HEK293 (cell line): Measurements from ENCODE around the gene TAS1R3.
A peak's percentile ranks its signal among the peaks of the same experiment; 100 is the strongest.

Experiments used
- IKZF3 ChIP-seq: fragments of 450-650 bp; IDR thresholded peaks from 2 replicates; pipeline ENCODE4 v1.5.0; 2018; ENCODE audit warnings: missing biosample characterization, mild to moderate bottlenecking, missing genetic modification characterization, moderate library complexity
- KLF1 ChIP-seq: fragments of 450-650 bp; formaldehyde crosslinking; IDR thresholded peaks from 2 replicates; pipeline ENCODE4 v1.5.1; 2016; ENCODE audit warnings: missing biosample characterization, missing genetic modification characterization
- KLF8 ChIP-seq: fragments of 450-650 bp; formaldehyde crosslinking; IDR thresholded peaks from 2 replicates; pipeline ENCODE4 v1.5.1; 2016; ENCODE audit warnings: missing biosample characterization, missing genetic modification characterization
- OSR2 ChIP-seq: fragments of 450-650 bp; formaldehyde crosslinking; IDR thresholded peaks from 2 replicates; pipeline ENCODE4 v1.5.1; 2016; ENCODE audit warnings: missing biosample characterization, missing genetic modification characterization
- OVOL3 ChIP-seq: fragments of 450-650 bp; formaldehyde crosslinking; IDR thresholded peaks from 2 replicates; pipeline ENCODE4 v1.5.1; 2016; ENCODE audit warnings: missing biosample characterization, missing genetic modification characterization
- SCRT1 ChIP-seq: fragments of 450-650 bp; formaldehyde crosslinking; IDR thresholded peaks from 2 replicates; pipeline ENCODE4 v1.5.1; 2016; ENCODE audit warnings: missing biosample characterization, missing genetic modification characterization, borderline replicate concordance
- SCRT2 ChIP-seq: fragments of 450-650 bp; formaldehyde crosslinking; IDR thresholded peaks from 2 replicates; pipeline ENCODE4 v1.5.1; 2016; ENCODE audit warnings: missing biosample characterization, missing genetic modification characterization
- ZBTB10 ChIP-seq: fragments of 450-650 bp; formaldehyde crosslinking; IDR thresholded peaks from 2 replicates; pipeline ENCODE4 v1.5.1; 2016; ENCODE audit warnings: missing biosample characterization, missing genetic modification characterization
- ZBTB17 ChIP-seq: fragments of 450-650 bp; formaldehyde crosslinking; IDR thresholded peaks from 2 replicates; pipeline ENCODE4 v1.5.1; 2016; ENCODE audit warnings: missing biosample characterization, missing genetic modification characterization
- ZBTB20 ChIP-seq: fragments of 450-650 bp; formaldehyde crosslinking; IDR thresholded peaks from 2 replicates; pipeline ENCODE4 v1.5.1; 2016; ENCODE audit warnings: missing biosample characterization, missing genetic modification characterization
- ZBTB8A ChIP-seq: fragments of 450-650 bp; formaldehyde crosslinking; IDR thresholded peaks from 2 replicates; pipeline ENCODE4 v1.5.1; 2016; ENCODE audit warnings: missing biosample characterization, missing genetic modification characterization
- ZFP69B ChIP-seq: fragments of 450-650 bp; formaldehyde crosslinking; IDR thresholded peaks from 2 replicates; pipeline ENCODE4 v1.5.1; 2016; ENCODE audit warnings: missing biosample characterization, missing genetic modification characterization
- ZNF138 ChIP-seq: fragments of 450-650 bp; formaldehyde crosslinking; IDR thresholded peaks from 2 replicates; pipeline ENCODE4 v1.5.1; 2016; ENCODE audit warnings: missing biosample characterization, missing genetic modification characterization, borderline replicate concordance
- ZNF184 ChIP-seq: fragments of 450-650 bp; IDR thresholded peaks from 2 replicates; pipeline ENCODE4 v1.5.1; 2018; ENCODE audit warnings: missing biosample characterization, mild to moderate bottlenecking, missing genetic modification characterization
- ZNF202 ChIP-seq: fragments of 450-650 bp; formaldehyde crosslinking; IDR thresholded peaks from 2 replicates; pipeline ENCODE4 v1.5.1; 2016; ENCODE audit warnings: missing biosample characterization, missing genetic modification characterization, borderline replicate concordance
- ZNF24 ChIP-seq: fragments of 450-650 bp; formaldehyde crosslinking; IDR thresholded peaks from 2 replicates; pipeline ENCODE4 v1.5.1; 2016; ENCODE audit warnings: missing biosample characterization, missing genetic modification characterization
- ZNF280D ChIP-seq: fragments of 450-650 bp; formaldehyde crosslinking; IDR thresholded peaks from 2 replicates; pipeline ENCODE4 v1.5.1; 2016; ENCODE audit warnings: missing biosample characterization, missing genetic modification characterization
- ZNF292 ChIP-seq: fragments of 450-650 bp; formaldehyde crosslinking; IDR thresholded peaks from 2 replicates; pipeline ENCODE4 v1.5.1; 2016; ENCODE audit warnings: low read depth, missing biosample characterization, missing genetic modification characterization, borderline replicate concordance
- ZNF404 ChIP-seq: fragments of 450-650 bp; formaldehyde crosslinking; IDR thresholded peaks from 2 replicates; pipeline ENCODE4 v1.5.1; 2017; ENCODE audit warnings: missing biosample characterization, missing genetic modification characterization
- ZNF600 ChIP-seq: fragments of 450-650 bp; formaldehyde crosslinking; IDR thresholded peaks from 2 replicates; pipeline ENCODE4 v1.5.1; 2016; ENCODE audit warnings: missing biosample characterization, missing genetic modification characterization
- ZNF639 ChIP-seq: fragments of 450-650 bp; formaldehyde crosslinking; IDR thresholded peaks from 2 replicates; pipeline ENCODE4 v1.5.1; 2016; ENCODE audit warnings: missing biosample characterization, missing genetic modification characterization
- ZNF660 ChIP-seq: fragments of 450-650 bp; IDR thresholded peaks from 2 replicates; pipeline ENCODE4 v1.5.1; 2018; ENCODE audit warnings: missing biosample characterization, mild to moderate bottlenecking, missing genetic modification characterization
- ZXDB ChIP-seq: fragments of 450-650 bp; formaldehyde crosslinking; IDR thresholded peaks from 2 replicates; pipeline ENCODE4 v1.5.1; 2016; ENCODE audit warnings: missing biosample characterization, missing genetic modification characterization
- TF ChIP-seq, protein P1 (sequence below): fragments of 450-650 bp; formaldehyde crosslinking; IDR thresholded peaks from 2 replicates; pipeline ENCODE4 v1.5.1; 2016; ENCODE audit warnings: missing biosample characterization, missing genetic modification characterization
- TF ChIP-seq, protein P2 (sequence below): fragments of 450-650 bp; formaldehyde crosslinking; IDR thresholded peaks from 2 replicates; pipeline ENCODE4 v1.5.1; 2016; ENCODE audit warnings: missing biosample characterization, missing genetic modification characterization, low read depth

TAS1R3 gene

GRCh38 chr1:1304331-1305299 lies 26.5 kb upstream of the TAS1R3 start (continued):
- TF ChIP-seq, protein P1, sequence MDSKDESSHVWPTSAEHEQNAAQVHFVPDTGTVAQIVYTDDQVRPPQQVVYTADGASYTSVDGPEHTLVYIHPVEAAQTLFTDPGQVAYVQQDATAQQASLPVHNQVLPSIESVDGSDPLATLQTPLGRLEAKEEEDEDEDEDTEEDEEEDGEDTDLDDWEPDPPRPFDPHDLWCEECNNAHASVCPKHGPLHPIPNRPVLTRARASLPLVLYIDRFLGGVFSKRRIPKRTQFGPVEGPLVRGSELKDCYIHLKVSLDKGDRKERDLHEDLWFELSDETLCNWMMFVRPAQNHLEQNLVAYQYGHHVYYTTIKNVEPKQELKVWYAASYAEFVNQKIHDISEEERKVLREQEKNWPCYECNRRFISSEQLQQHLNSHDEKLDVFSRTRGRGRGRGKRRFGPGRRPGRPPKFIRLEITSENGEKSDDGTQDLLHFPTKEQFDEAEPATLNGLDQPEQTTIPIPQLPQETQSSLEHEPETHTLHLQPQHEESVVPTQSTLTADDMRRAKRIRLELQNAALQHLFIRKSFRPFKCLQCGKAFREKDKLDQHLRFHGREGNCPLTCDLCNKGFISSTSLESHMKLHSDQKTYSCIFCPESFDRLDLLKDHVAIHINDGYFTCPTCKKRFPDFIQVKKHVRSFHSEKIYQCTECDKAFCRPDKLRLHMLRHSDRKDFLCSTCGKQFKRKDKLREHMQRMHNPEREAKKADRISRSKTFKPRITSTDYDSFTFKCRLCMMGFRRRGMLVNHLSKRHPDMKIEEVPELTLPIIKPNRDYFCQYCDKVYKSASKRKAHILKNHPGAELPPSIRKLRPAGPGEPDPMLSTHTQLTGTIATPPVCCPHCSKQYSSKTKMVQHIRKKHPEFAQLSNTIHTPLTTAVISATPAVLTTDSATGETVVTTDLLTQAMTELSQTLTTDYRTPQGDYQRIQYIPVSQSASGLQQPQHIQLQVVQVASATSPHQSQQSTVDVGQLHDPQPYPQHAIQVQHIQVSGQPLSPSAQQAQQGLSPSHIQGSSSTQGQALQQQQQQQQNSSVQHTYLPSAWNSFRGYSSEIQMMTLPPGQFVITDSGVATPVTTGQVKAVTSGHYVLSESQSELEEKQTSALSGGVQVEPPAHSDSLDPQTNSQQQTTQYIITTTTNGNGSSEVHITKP (tag by site-specific recombination): peak; percentile 69; the same call in 1 of the 2 replicates
- TF ChIP-seq ZNF639 (tag by site-specific recombination) (peak; percentile 82; the same call in 1 of the 2 replicates), ZNF184 (no peak), OVOL3 (tag by site-specific recombination) (peak; percentile 20; the same call in 1 of the 2 replicates), ZNF202 (tag by site-specific recombination) (no peak), ZNF404 (tag by site-specific recombination) (no peak), OSR2 (tag by site-specific recombination) (peak; percentile 84), ZFP69B (peak; percentile 79; the same call in 1 of the 2 replicates), ZBTB17 (tag by site-specific recombination) (peak; percentile 91), ZNF24 (tag by site-specific recombination) (peak; percentile 88; the same call in 1 of the 2 replicates), KLF8 (peak; percentile 92), ZBTB20 (tag by site-specific recombination) (peak; percentile 42; the same call in 1 of the 2 replicates), SCRT1 (tag by site-specific recombination) (peak; percentile 52; the same call in 1 of the 2 replicates), KLF1 (tag by site-specific recombination) (peak; percentile 71; the same call in 1 of the 2 replicates), ZNF138 (no peak), ZBTB10 (tag by site-specific recombination) (no peak; the same call in none of the 2 replicates), ZNF600 (tag by site-specific recombination) (0 out of 2 replicates have a peak, but pooled peaks have one; percentile 33), ZNF660 (tag by site-specific recombination) (peak; percentile 57; the same call in 1 of the 2 replicates), ZXDB (tag by site-specific recombination) (peak; percentile 91), SCRT2 (peak; percentile 92), ZNF280D (tag by site-specific recombination) (no peak), IKZF3 (tag by site-specific recombination) (peak; percentile 98), ZNF292 (no peak), ZBTB8A (tag by site-specific recombination) (peak; percentile 84)
- TF ChIP-seq, protein P2, sequence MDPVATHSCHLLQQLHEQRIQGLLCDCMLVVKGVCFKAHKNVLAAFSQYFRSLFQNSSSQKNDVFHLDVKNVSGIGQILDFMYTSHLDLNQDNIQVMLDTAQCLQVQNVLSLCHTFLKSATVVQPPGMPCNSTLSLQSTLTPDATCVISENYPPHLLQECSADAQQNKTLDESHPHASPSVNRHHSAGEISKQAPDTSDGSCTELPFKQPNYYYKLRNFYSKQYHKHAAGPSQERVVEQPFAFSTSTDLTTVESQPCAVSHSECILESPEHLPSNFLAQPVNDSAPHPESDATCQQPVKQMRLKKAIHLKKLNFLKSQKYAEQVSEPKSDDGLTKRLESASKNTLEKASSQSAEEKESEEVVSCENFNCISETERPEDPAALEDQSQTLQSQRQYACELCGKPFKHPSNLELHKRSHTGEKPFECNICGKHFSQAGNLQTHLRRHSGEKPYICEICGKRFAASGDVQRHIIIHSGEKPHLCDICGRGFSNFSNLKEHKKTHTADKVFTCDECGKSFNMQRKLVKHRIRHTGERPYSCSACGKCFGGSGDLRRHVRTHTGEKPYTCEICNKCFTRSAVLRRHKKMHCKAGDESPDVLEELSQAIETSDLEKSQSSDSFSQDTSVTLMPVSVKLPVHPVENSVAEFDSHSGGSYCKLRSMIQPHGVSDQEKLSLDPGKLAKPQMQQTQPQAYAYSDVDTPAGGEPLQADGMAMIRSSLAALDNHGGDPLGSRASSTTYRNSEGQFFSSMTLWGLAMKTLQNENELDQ (tag by site-specific recombination): no peak
